Tibial nerve (tissue), 4 donors: ENCODE data around the gene ZCWPW2. TPM values are rescaled to one million over a fixed set of nuclear protein-coding genes. Genes with fewer than 3 reads are reported as not detected.

Experiments
- DNase-seq, 2 donors: peaks; one replicate each; pipeline ENCODE4 v3.0.0-alpha.2; 2019; ENCODE audit warnings: low spot score in 2 of 2
- H3K27ac ChIP-seq, 4 donors: fragments of 200-600 bp; sonication (generic) in 3 of 4; one replicate each; pipeline ENCODE4 v1.5.1; 2017 to 2019; ENCODE audit warnings: mild to moderate bottlenecking in 1 of 4
- H3K27me3 ChIP-seq, 2 donors: fragments of 200-600 bp; sonication (generic) in 1 of 2; one replicate each; pipeline versions ENCODE4 v1.5.1 to v1.6.0; 2017 to 2019
- H3K36me3 ChIP-seq, 3 donors: fragments of 200-600 bp; sonication (generic); one replicate each; pipeline ENCODE4 v1.5.1; 2018 to 2019
- H3K4me1 ChIP-seq, 4 donors: fragments of 200-600 bp; sonication (generic) in 3 of 4; one replicate each; pipeline ENCODE4 v1.5.1; 2017 to 2019
- H3K4me3 ChIP-seq, 4 donors: fragments of 200-600 bp; sonication (generic) in 3 of 4; one replicate each; pipeline ENCODE4 v1.5.1; 2017 to 2019; ENCODE audit warnings: mild to moderate bottlenecking in 1 of 4, moderate library complexity in 1 of 4
- H3K9me3 ChIP-seq, 4 donors: fragments of 200-600 bp; sonication (generic) in 3 of 4; one replicate each; pipeline ENCODE4 v1.5.1; 2017 to 2019
- CTCF ChIP-seq, 5 experiments: fragments of 200-600 bp in 3 of 5; fragments of 450-650 bp in 2 of 5; sonication (generic) in 3 of 5; IDR thresholded peaks; one replicate each; pipeline ENCODE4 v1.5.1; 2016 to 2019; ENCODE audit warnings: antibody characterized with exemption in 5 of 5, mild to moderate bottlenecking in 3 of 5, moderate library complexity in 2 of 5
- EP300 ChIP-seq, 2 donors: sonication (generic); formaldehyde crosslinking; IDR thresholded peaks; one replicate each; pipeline ENCODE4 v1.6.1; 2017; ENCODE audit warnings: antibody characterized with exemption in 2 of 2, mild to moderate bottlenecking in 1 of 2
- POLR2A ChIP-seq, 2 donors: fragments of 450-650 bp; IDR thresholded peaks; one replicate each; pipeline ENCODE4 v1.6.1; 2017; ENCODE audit warnings: antibody characterized with exemption in 2 of 2, mild to moderate bottlenecking in 2 of 2, moderate library complexity in 2 of 2
- WGBS, 2 donors: methylation state at CpG; one replicate each; pipeline ENCODE4 v1.1.5; 2018; 5-methylcytosine and 5-hydroxymethylcytosine counted together
- total RNA-seq, 4 donors: library from RNA; depleted of rRNA; stranded (reverse); fragments of >200 nt; gene quantifications; one replicate each; pipeline ENCODE4 v1.1.0, GENCODE V29; 2016

Gene ZCWPW2
- total RNA-seq, 4 donors from 2014 or later, result 0.39 to 2.7 (median 0.89) TPM

- peaks cover 0 to 3% (median 0%) of the 10 kb centered on the region in 3 donors for H3K36me3 ChIP-seq
- TF ChIP-seq EP300 (IDR thresholded peaks at IDR 0.05) (no peak), POLR2A (IDR thresholded peaks at IDR 0.05) (no peak), CTCF (IDR thresholded peaks at IDR 0.05) (no peak)
- H3K27me3 ChIP-seq, result no peaks in the 10 kb centered on the region
- no peak for DNase-seq
- H3K9me3 ChIP-seq, result peaks cover 0 to 5% (median 0%) of the 10 kb centered on the region in 4 donors
- no peak overlapping the region for H3K4me3 ChIP-seq
- no peaks in the 10 kb centered on the region for H3K4me1 ChIP-seq
- no peak overlapping the region for H3K27ac ChIP-seq
- WGBS, 2 donors, result 72 to 83% methylated on average over 3 of the region's 3 CpGs
Observed at GRCh38 chr3:28553175-28553574, 204.7 kb downstream of the ZCWPW2 start.

- Histone ChIP-seq H3K36me3 (peaks cover 0 to 3% (median 0%) of the 10 kb centered on the region in 3 donors), H3K9me3 (peaks cover 0 to 5% (median 0%) of the 10 kb centered on the region in 4 donors), H3K4me1 (no peaks in the 10 kb centered on the region), H3K27ac (no peak overlapping the region), H3K27me3 (no peaks in the 10 kb centered on the region), H3K4me3 (no peak overlapping the region)
- no peak for DNase-seq
- WGBS, 2 donors, result 92 to 93% methylated on average over 1 of the region's 1 CpG
- TF ChIP-seq CTCF (IDR thresholded peaks at IDR 0.05) (no peak), EP300 (IDR thresholded peaks at IDR 0.05) (no peak), POLR2A (IDR thresholded peaks at IDR 0.05) (no peak)
Observed at GRCh38 chr3:28556195-28556594, 207.7 kb downstream of the ZCWPW2 start.

GRCh38 chr3:28564211-28564610 is 215.7 kb downstream of the ZCWPW2 start:
- WGBS, 2 donors, result 35 to 50% methylated on average over 1 of the region's 1 CpG
- H3K36me3 ChIP-seq, result no peaks in the 10 kb centered on the region
- no peak for DNase-seq
- H3K27me3 ChIP-seq, result no peaks in the 10 kb centered on the region
- H3K4me3 ChIP-seq, result no peak overlapping the region
- peaks cover 0 to 3% (median 0%) of the 10 kb centered on the region in 4 donors for H3K9me3 ChIP-seq
- TF ChIP-seq EP300 (IDR thresholded peaks at IDR 0.05), result no peak
- no peak for TF ChIP-seq POLR2A (IDR thresholded peaks at IDR 0.05)
- no peak for TF ChIP-seq CTCF (IDR thresholded peaks at IDR 0.05)
- H3K4me1 ChIP-seq, result peaks cover 0 to 2% (median 0%) of the 10 kb centered on the region in 4 donors
- no peak overlapping the region for H3K27ac ChIP-seq

GRCh38 chr3:28569357-28569756 is 220.8 kb downstream of the ZCWPW2 start:
- Histone ChIP-seq H3K9me3 (peaks cover 0 to 3% (median 0%) of the 10 kb centered on the region in 4 donors), H3K36me3 (no peaks in the 10 kb centered on the region), H3K4me3 (no peak overlapping the region), H3K4me1 (peaks cover 0 to 2% (median 0%) of the 10 kb centered on the region in 4 donors), H3K27ac (no peak overlapping the region), H3K27me3 (no peaks in the 10 kb centered on the region)
- DNase-seq, result no peak
- 72 to 76% methylated on average over 3 of the region's 3 CpGs for WGBS, 2 donors
- TF ChIP-seq POLR2A (IDR thresholded peaks at IDR 0.05) (no peak), EP300 (IDR thresholded peaks at IDR 0.05) (no peak), CTCF (IDR thresholded peaks at IDR 0.05) (no peak)

GRCh38 chr3:28574036-28574435 is 225.5 kb downstream of the ZCWPW2 start:
- no peak overlapping the region for H3K4me3 ChIP-seq
- peaks cover 0 to 27% (median 8%) of the 10 kb centered on the region in 4 donors for H3K4me1 ChIP-seq
- WGBS, 2 donors, result 83 to 84% methylated on average over 5 of the region's 5 CpGs
- no peak for TF ChIP-seq POLR2A (IDR thresholded peaks at IDR 0.05)
- TF ChIP-seq CTCF (IDR thresholded peaks at IDR 0.05), result no peak
- TF ChIP-seq EP300 (IDR thresholded peaks at IDR 0.05), result no peak
- H3K36me3 ChIP-seq, result no peaks in the 10 kb centered on the region
- H3K27ac ChIP-seq, result no peak overlapping the region
- H3K9me3 ChIP-seq, result no peaks in the 10 kb centered on the region
- H3K27me3 ChIP-seq, result peaks cover 0 to 3% of the 10 kb centered on the region in 2 donors
- no peak for DNase-seq
